ENCODE measurements around the gene KCNQ1. TPM values are rescaled to one million over a fixed set of nuclear protein-coding genes. Genes with fewer than 3 reads are reported as not detected.

Gene KCNQ1
- polyA plus RNA-seq, 1 of the 3 experiments (the other 2 are of a cell fraction) = 0.05 TPM

DNA sequence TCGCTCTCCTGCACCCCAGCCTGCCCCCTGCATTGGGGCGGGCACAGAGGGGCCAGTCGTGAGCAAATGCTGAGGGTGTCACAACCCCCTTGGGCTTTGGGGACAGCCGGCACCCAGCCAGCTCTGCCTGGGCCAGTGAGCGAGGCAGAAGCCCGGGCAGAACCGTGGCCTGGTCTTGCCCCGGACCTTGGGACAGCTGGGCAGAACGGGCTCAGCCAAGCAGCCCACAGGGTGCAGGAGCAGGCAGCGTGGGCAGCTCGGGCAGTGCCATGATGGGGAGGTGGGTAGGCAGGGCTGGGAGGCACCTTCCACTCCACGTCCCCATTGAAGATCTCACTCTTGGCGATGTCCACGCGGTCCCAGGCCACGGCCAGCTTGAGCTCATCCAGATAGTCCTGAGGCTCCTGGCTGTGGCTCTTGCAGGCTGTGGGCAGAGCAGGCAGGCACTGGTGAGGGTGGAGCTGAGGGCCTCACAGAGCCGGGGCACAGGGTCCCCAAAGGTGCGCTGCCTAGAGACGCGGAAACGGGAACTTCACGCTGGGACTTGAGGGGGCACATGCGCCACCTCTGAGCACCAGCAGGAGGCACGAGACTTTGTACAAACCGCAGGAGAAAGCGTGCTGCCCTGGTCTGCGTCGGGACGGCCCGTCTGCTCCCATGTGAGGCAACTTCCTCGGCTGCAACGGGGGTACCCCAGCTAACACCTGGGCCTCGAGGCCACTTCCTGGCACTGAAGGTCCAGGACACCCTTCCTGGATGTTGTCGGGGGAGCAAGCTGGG is 29.0 kb upstream of the KCNQ1 start:
- TF ChIP-seq, protein P1, sequence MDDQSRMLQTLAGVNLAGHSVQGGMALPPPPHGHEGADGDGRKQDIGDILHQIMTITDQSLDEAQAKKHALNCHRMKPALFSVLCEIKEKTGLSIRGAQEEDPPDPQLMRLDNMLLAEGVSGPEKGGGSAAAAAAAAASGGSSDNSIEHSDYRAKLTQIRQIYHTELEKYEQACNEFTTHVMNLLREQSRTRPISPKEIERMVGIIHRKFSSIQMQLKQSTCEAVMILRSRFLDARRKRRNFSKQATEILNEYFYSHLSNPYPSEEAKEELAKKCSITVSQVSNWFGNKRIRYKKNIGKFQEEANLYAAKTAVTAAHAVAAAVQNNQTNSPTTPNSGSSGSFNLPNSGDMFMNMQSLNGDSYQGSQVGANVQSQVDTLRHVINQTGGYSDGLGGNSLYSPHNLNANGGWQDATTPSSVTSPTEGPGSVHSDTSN (IDR thresholded peaks at IDR 0.05) = no peak
- TF ChIP-seq RCOR1 (IDR thresholded peaks at IDR 0.05; ENCODE audit: low read length) (no peak), TCF12 (IDR thresholded peaks at IDR 0.05) (no peak), GATA2 (CRISPR knock-in tag; IDR thresholded peaks at IDR 0.05) (no peak), NFIC (IDR thresholded peaks at IDR 0.05; ENCODE audit: borderline replicate concordance) (no peak), ELF1 (IDR thresholded peaks at IDR 0.05) (no peak), GABPA (IDR thresholded peaks at IDR 0.05; ENCODE audit: low read depth) (no peak), FOXM1 (IDR thresholded peaks at IDR 0.05; ENCODE audit: low read depth) (no peak)
- TF ChIP-seq, protein P2, sequence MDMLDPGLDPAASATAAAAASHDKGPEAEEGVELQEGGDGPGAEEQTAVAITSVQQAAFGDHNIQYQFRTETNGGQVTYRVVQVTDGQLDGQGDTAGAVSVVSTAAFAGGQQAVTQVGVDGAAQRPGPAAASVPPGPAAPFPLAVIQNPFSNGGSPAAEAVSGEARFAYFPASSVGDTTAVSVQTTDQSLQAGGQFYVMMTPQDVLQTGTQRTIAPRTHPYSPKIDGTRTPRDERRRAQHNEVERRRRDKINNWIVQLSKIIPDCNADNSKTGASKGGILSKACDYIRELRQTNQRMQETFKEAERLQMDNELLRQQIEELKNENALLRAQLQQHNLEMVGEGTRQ (IDR thresholded peaks at IDR 0.05; ENCODE audit: borderline replicate concordance, low read depth, low read length) = no peak
- TF ChIP-seq, protein P3, sequence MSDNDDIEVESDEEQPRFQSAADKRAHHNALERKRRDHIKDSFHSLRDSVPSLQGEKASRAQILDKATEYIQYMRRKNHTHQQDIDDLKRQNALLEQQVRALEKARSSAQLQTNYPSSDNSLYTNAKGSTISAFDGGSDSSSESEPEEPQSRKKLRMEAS (IDR thresholded peaks at IDR 0.05; ENCODE audit: low read depth) = no peak
- POLR2A ChIA-PET = no interaction called here

DNA sequence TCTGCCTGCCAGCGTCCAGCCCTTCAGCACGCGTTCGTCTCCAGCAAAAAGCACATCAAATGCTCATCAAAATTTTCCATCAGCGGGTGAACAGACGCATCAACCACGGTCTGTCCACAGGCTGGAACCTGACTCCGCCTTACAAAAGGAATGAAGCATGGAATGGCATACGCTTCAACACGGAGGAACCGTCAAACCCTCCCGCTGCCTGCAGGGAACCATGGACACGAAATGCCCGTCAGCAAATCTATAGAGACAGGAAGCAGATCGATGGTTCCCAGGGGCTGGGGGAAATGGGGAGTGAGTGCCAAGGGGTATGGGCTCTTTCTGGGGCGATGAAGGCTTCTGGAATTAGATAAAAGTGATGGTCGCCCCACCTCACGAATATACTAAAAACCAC is 28.0 kb upstream of the KCNQ1 start:
- DNase-seq = no peak
- Histone ChIP-seq H3K4me1 (ENCODE audit: control insufficient read depth in 1 of 2, insufficient read depth in 2 of 2, low read depth in 1 of 2, low read length in 1 of 2) (no peaks in the 10 kb centered on the region; a peak in 1 of 4 replicates), H3K4me2 (no peak overlapping the region), H3K36me3 (replicated peaks in 1 of 2; ENCODE audit: control insufficient read depth in 1 of 2, insufficient read depth in 2 of 2, low read length in 1 of 2) (no peaks in the 10 kb centered on the region), H3K9me2 (no peaks in the 10 kb centered on the region), H3K79me2 (ENCODE audit: insufficient read depth) (no peaks in the 10 kb centered on the region), H4K20me1 (ENCODE audit: insufficient read depth) (no peaks in the 10 kb centered on the region), H3F3A (replicated peaks; ENCODE audit: insufficient read depth) (no peaks in the 10 kb centered on the region), H3K27ac (ENCODE audit: low read depth in 2 of 2, low read length in 1 of 2) (no peak overlapping the region), H3K27me3 (ENCODE audit: insufficient read depth) (no peaks in the 10 kb centered on the region), H3K9ac (no peak overlapping the region), H3K9me3 (no peaks in the 10 kb centered on the region), H3K4me3 (ENCODE audit: low read depth in 2 of 2, low read length in 1 of 2) (no peak overlapping the region), H2AFZ (ENCODE audit: low read depth) (no peak overlapping the region)
- POLR2A ChIA-PET = no interaction called here
- TF ChIP-seq GATA2 (CRISPR knock-in tag; IDR thresholded peaks at IDR 0.05) = no peak
- CTCF ChIA-PET = interaction anchor here (1.2 to 11.8 kb wide), 9 partner anchors 14 to 223 kb away, joined by 3 to 461 read pairs (median 138); partner anchors contain the start of genes C11orf21, TSPAN32 and TSSC4
- 83% methylated on average over 18 of the region's 18 CpGs for WGBS (ENCODE audit: low lambda C conversion rate)

More for the DNA sequence above, 29.0 kb upstream of the KCNQ1 start:
- H3K9ac ChIP-seq = no peak overlapping the region
- no peak for DNase-seq
- H3K79me2 ChIP-seq (ENCODE audit: insufficient read depth) = no peaks in the 10 kb centered on the region
- H3K27ac ChIP-seq (ENCODE audit: low read depth in 2 of 2, low read length in 1 of 2) = no peak overlapping the region
- H3K36me3 ChIP-seq (replicated peaks in 1 of 2; ENCODE audit: control insufficient read depth in 1 of 2, insufficient read depth in 2 of 2, low read length in 1 of 2) = no peaks in the 10 kb centered on the region
- no peaks in the 10 kb centered on the region for H4K20me1 ChIP-seq (ENCODE audit: insufficient read depth)
- H2AFZ ChIP-seq (ENCODE audit: low read depth) = no peak overlapping the region
- H3K9me2 ChIP-seq = no peaks in the 10 kb centered on the region
- WGBS (ENCODE audit: low lambda C conversion rate) = 83% methylated on average over 13 of the region's 34 CpGs
- H3K4me1 ChIP-seq (ENCODE audit: control insufficient read depth in 1 of 2, insufficient read depth in 2 of 2, low read depth in 1 of 2, low read length in 1 of 2) = no peaks in the 10 kb centered on the region; a peak in 1 of 4 replicates
- H3K4me2 ChIP-seq = no peak overlapping the region
- H3K27me3 ChIP-seq (ENCODE audit: insufficient read depth) = no peaks in the 10 kb centered on the region
- H3K4me3 ChIP-seq (ENCODE audit: low read depth in 2 of 2, low read length in 1 of 2) = no peak overlapping the region
- no peaks in the 10 kb centered on the region for H3F3A ChIP-seq (replicated peaks; ENCODE audit: insufficient read depth)
- CTCF ChIA-PET = interaction anchor here (0.8 to 7.3 kb wide), 7 partner anchors 15 to 229 kb away, joined by 3 to 143 read pairs (median 4); partner anchors contain the start of gene TSSC4
- no peaks in the 10 kb centered on the region for H3K9me3 ChIP-seq

Data from SK-N-SH (cell line).